Measurements from ENCODE around the gene WWOX.

DNA sequence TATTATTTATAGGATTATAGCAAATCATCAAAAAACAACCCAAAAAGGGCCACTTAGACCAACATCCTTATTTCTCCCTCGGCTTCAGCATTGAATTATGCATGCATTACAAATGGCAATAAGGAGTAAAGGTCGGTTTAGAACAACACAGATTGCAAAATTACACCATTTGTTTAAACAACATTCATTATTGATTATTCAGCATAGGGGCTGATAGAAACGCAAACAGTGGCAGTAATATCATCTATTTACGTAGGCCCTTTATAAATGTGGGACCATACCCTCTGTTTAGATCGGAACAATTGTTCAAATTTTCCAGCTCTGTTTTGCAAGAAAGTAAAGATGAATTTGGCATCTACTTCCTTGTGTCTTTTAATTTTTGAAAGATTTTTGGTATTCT, 153.3 kb downstream of the WWOX start:
- no peak for TF ChIP-seq ZNF274 (IDR thresholded peaks at IDR 0.05; ENCODE audit: low read depth, low read length)
- TF ChIP-seq YY1 (IDR thresholded peaks at IDR 0.05; ENCODE audit: insufficient read depth, insufficient read length): no peak

All from NT2/D1 (cell line).